HepG2 (cell line): Measurements from ENCODE around the gene WNK1. TPM values are rescaled to one million over a fixed set of nuclear protein-coding genes. Genes with fewer than 3 reads are reported as not detected.
A peak's percentile ranks its signal among the peaks of the same experiment; 100 is the strongest.

Source experiments
- NR1H2 ChIP-seq: sonication (generic); formaldehyde crosslinking; IDR thresholded peaks from 2 replicates; pipeline ENCODE4 v1.8.1; 2022; ENCODE audit warnings: low read depth, missing genetic modification reagents, borderline replicate concordance
- RAD21 ChIP-seq: fragments of 450-650 bp; formaldehyde crosslinking; IDR thresholded peaks from 2 replicates; pipeline ENCODE4 v1.5.0; 2020; ENCODE audit warnings: mild to moderate bottlenecking
- ZNF329 ChIP-seq: sonication (generic); formaldehyde crosslinking; IDR thresholded peaks from 2 replicates; pipeline ENCODE4 v1.9.0; 2021; ENCODE audit warnings: low read depth, mild to moderate bottlenecking, missing genetic modification reagents
- polyA plus RNA-seq, 8 experiments: library from polyadenylated mRNA; depleted of rRNA in 3 of 8; stranded (reverse) in 7 of 8; unstranded in 1 of 8; fragments of >200 nt; fragmentation: Illumina TruSeq in 4 of 8; extraction: Trizol in 4 of 8; gene quantifications; 2 replicates each; pipeline versions ENCODE4 v1.2.1 to v1.2.3, GENCODE V29; 2011 to 2016; ENCODE audit warnings: low read depth in 4 of 8, missing spikeins in 1 of 8, mixed read lengths in 1 of 8; ENCODE audit not compliant: insufficient read depth in 1 of 8
- total RNA-seq, 5 experiments: library from RNA; depleted of rRNA; stranded (reverse); fragments of >200 nt; fragmentation: Illumina TruSeq; extraction: Trizol; gene quantifications; 2 replicates each; pipeline ENCODE4 v1.2.3, GENCODE V29; 2016; ENCODE audit warnings: low read depth in 1 of 5
- TF ChIP-seq, protein P1 (sequence below): sonication (generic); formaldehyde crosslinking; IDR thresholded peaks from 2 replicates; pipeline ENCODE4 v1.5.0; 2020; ENCODE audit warnings: mild to moderate bottlenecking, missing genetic modification reagents, borderline replicate concordance
- TF ChIP-seq, protein P2 (sequence below): sonication (generic); formaldehyde crosslinking; IDR thresholded peaks from 2 replicates; pipeline ENCODE4 v1.9.0; 2021; ENCODE audit warnings: mild to moderate bottlenecking, missing genetic modification reagents
- TF ChIP-seq, protein P3 (sequence below): IDR thresholded peaks from 2 replicates; pipeline ENCODE4 v1.6.1; 2016; ENCODE audit warnings: mild to moderate bottlenecking
- TF ChIP-seq, protein P4 (sequence below): sonication (generic); formaldehyde crosslinking; conservative IDR thresholded peaks from 2 replicates; pipeline ENCODE4 v1.4.0; 2020; ENCODE audit warnings: missing genetic modification reagents

WNK1 gene
- total and polyA plus RNA-seq, 2 of the 13 experiments (the other 11 are each of a cell fraction or from before 2014, with no cell fraction given) = 31.1 to 54.8 TPM

DNA sequence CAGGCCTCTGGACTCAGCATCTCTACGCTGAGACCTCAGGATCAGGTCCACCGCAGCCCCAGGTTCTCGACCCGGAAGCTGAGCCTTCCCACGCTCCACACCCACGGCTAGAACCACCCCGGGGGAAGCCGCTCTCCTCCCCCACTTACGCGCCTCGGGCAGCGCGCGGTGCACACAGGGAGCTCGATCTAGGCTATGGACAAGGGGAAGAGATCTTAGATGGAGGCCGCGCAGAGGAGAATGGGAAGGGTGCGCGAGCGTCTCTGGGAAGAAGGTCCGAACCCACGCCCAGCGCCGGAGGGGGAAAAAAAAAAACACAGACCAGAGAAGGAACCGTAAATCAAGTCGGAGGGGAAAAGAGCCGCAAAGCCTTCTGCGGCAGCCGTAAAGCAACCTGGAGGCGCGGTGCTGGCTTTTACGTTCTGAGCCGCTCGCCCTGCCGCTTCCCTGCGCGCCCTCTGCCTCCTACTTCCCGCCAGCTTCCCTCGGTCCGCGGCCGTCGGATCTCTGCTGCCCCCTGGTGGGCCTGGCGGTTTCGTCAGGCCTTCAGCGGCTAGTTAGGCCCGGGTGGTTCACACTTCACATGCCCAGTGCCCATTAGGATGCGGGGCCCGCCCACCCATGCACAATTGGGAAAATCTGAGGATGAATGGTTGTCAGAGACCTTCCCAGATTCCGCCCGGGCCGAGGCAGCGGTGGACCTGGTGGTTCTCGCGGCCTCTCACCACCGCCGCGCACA, 197.2 kb downstream of the WNK1 start, which contains the start of gene RAD52 (continued):
- TF ChIP-seq, protein P1, sequence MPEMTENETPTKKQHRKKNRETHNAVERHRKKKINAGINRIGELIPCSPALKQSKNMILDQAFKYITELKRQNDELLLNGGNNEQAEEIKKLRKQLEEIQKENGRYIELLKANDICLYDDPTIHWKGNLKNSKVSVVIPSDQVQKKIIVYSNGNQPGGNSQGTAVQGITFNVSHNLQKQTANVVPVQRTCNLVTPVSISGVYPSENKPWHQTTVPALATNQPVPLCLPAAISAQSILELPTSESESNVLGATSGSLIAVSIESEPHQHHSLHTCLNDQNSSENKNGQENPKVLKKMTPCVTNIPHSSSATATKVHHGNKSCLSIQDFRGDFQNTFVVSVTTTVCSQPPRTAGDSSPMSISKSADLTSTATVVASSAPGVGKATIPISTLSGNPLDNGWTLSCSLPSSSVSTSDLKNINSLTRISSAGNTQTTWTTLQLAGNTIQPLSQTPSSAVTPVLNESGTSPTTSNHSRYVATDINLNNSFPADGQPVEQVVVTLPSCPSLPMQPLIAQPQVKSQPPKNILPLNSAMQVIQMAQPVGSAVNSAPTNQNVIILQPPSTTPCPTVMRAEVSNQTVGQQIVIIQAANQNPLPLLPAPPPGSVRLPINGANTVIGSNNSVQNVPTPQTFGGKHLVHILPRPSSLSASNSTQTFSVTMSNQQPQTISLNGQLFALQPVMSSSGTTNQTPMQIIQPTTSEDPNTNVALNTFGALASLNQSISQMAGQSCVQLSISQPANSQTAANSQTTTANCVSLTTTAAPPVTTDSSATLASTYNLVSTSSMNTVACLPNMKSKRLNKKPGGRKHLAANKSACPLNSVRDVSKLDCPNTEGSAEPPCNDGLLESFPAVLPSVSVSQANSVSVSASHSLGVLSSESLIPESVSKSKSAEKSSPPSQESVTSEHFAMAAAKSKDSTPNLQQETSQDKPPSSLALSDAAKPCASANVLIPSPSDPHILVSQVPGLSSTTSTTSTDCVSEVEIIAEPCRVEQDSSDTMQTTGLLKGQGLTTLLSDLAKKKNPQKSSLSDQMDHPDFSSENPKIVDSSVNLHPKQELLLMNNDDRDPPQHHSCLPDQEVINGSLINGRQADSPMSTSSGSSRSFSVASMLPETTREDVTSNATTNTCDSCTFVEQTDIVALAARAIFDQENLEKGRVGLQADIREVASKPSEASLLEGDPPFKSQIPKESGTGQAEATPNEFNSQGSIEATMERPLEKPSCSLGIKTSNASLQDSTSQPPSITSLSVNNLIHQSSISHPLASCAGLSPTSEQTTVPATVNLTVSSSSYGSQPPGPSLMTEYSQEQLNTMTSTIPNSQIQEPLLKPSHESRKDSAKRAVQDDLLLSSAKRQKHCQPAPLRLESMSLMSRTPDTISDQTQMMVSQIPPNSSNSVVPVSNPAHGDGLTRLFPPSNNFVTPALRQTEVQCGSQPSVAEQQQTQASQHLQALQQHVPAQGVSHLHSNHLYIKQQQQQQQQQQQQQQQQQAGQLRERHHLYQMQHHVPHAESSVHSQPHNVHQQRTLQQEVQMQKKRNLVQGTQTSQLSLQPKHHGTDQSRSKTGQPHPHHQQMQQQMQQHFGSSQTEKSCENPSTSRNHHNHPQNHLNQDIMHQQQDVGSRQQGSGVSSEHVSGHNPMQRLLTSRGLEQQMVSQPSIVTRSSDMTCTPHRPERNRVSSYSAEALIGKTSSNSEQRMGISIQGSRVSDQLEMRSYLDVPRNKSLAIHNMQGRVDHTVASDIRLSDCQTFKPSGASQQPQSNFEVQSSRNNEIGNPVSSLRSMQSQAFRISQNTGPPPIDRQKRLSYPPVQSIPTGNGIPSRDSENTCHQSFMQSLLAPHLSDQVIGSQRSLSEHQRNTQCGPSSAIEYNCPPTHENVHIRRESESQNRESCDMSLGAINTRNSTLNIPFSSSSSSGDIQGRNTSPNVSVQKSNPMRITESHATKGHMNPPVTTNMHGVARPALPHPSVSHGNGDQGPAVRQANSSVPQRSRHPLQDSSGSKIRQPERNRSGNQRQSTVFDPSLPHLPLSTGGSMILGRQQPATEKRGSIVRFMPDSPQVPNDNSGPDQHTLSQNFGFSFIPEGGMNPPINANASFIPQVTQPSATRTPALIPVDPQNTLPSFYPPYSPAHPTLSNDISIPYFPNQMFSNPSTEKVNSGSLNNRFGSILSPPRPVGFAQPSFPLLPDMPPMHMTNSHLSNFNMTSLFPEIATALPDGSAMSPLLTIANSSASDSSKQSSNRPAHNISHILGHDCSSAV (CRISPR knock-in tag) = no peak
- TF ChIP-seq, protein P2, sequence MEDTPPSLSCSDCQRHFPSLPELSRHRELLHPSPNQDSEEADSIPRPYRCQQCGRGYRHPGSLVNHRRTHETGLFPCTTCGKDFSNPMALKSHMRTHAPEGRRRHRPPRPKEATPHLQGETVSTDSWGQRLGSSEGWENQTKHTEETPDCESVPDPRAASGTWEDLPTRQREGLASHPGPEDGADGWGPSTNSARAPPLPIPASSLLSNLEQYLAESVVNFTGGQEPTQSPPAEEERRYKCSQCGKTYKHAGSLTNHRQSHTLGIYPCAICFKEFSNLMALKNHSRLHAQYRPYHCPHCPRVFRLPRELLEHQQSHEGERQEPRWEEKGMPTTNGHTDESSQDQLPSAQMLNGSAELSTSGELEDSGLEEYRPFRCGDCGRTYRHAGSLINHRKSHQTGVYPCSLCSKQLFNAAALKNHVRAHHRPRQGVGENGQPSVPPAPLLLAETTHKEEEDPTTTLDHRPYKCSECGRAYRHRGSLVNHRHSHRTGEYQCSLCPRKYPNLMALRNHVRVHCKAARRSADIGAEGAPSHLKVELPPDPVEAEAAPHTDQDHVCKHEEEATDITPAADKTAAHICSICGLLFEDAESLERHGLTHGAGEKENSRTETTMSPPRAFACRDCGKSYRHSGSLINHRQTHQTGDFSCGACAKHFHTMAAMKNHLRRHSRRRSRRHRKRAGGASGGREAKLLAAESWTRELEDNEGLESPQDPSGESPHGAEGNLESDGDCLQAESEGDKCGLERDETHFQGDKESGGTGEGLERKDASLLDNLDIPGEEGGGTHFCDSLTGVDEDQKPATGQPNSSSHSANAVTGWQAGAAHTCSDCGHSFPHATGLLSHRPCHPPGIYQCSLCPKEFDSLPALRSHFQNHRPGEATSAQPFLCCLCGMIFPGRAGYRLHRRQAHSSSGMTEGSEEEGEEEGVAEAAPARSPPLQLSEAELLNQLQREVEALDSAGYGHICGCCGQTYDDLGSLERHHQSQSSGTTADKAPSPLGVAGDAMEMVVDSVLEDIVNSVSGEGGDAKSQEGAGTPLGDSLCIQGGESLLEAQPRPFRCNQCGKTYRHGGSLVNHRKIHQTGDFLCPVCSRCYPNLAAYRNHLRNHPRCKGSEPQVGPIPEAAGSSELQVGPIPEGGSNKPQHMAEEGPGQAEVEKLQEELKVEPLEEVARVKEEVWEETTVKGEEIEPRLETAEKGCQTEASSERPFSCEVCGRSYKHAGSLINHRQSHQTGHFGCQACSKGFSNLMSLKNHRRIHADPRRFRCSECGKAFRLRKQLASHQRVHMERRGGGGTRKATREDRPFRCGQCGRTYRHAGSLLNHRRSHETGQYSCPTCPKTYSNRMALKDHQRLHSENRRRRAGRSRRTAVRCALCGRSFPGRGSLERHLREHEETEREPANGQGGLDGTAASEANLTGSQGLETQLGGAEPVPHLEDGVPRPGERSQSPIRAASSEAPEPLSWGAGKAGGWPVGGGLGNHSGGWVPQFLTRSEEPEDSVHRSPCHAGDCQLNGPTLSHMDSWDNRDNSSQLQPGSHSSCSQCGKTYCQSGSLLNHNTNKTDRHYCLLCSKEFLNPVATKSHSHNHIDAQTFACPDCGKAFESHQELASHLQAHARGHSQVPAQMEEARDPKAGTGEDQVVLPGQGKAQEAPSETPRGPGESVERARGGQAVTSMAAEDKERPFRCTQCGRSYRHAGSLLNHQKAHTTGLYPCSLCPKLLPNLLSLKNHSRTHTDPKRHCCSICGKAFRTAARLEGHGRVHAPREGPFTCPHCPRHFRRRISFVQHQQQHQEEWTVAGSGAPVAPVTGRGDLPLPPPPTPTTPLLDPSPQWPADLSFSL (CRISPR knock-in tag) = no peak
- TF ChIP-seq, protein P3, sequence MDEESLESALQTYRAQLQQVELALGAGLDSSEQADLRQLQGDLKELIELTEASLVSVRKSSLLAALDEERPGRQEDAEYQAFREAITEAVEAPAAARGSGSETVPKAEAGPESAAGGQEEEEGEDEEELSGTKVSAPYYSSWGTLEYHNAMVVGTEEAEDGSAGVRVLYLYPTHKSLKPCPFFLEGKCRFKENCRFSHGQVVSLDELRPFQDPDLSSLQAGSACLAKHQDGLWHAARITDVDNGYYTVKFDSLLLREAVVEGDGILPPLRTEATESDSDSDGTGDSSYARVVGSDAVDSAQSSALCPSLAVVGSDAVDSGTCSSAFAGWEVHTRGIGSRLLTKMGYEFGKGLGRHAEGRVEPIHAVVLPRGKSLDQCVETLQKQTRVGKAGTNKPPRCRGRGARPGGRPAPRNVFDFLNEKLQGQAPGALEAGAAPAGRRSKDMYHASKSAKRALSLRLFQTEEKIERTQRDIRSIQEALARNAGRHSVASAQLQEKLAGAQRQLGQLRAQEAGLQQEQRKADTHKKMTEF = peak; percentile 90
- TF ChIP-seq, protein P4, sequence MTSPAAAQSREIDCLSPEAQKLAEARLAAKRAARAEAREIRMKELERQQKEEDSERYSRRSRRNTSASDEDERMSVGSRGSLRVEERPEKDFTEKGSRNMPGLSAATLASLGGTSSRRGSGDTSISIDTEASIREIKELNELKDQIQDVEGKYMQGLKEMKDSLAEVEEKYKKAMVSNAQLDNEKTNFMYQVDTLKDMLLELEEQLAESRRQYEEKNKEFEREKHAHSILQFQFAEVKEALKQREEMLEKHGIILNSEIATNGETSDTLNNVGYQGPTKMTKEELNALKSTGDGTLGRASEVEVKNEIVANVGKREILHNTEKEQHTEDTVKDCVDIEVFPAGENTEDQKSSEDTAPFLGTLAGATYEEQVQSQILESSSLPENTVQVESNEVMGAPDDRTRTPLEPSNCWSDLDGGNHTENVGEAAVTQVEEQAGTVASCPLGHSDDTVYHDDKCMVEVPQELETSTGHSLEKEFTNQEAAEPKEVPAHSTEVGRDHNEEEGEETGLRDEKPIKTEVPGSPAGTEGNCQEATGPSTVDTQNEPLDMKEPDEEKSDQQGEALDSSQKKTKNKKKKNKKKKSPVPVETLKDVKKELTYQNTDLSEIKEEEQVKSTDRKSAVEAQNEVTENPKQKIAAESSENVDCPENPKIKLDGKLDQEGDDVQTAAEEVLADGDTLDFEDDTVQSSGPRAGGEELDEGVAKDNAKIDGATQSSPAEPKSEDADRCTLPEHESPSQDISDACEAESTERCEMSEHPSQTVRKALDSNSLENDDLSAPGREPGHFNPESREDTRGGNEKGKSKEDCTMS = no peak
- TF ChIP-seq NR1H2 (CRISPR knock-in tag) (0 out of 2 replicates have a peak, but pooled peaks have one; percentile 49), ZNF329 (CRISPR knock-in tag) (no peak), RAD21 (CRISPR knock-in tag) (peak; percentile 94)
